ENCODE results near the gene BAD.

DNA sequence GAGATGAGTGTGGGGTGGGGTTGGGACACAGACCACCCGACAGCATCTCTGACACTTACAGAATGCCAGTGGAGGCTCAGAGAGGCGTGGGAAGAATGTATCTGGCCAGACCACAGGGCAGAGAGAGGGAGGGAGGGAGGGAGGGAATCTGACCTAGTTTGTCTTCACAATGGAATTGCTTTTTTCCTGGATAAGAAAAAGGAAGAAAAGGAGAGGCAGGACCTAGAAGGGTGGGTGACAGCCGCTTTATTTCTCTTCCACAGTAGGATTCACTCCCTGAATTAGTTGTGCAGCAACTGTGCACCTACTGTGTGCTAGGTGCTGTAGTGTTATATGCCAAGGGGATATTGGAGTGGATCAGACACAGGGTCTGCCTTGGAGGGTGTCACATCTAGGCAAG is 10.3 kb upstream of the BAD start:
- TF ChIP-seq, protein P1, sequence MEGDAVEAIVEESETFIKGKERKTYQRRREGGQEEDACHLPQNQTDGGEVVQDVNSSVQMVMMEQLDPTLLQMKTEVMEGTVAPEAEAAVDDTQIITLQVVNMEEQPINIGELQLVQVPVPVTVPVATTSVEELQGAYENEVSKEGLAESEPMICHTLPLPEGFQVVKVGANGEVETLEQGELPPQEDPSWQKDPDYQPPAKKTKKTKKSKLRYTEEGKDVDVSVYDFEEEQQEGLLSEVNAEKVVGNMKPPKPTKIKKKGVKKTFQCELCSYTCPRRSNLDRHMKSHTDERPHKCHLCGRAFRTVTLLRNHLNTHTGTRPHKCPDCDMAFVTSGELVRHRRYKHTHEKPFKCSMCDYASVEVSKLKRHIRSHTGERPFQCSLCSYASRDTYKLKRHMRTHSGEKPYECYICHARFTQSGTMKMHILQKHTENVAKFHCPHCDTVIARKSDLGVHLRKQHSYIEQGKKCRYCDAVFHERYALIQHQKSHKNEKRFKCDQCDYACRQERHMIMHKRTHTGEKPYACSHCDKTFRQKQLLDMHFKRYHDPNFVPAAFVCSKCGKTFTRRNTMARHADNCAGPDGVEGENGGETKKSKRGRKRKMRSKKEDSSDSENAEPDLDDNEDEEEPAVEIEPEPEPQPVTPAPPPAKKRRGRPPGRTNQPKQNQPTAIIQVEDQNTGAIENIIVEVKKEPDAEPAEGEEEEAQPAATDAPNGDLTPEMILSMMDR (IDR thresholded peaks at IDR 0.05 in 8 of 11, conservative IDR thresholded peaks at IDR 0.05 in 3 of 11), result no peak
- TF ChIP-seq POLR2A (IDR thresholded peaks at IDR 0.05), result no peak
- TF ChIP-seq POLR2AphosphoS5 (IDR thresholded peaks at IDR 0.05), result no peak

All from spleen (tissue), 7 donors.